Keratinocyte (primary cell): ENCODE data around the gene KRT7. TPM values are rescaled to one million over a fixed set of nuclear protein-coding genes. Genes with fewer than 3 reads are reported as not detected.

ENCODE experiments used
- DNase-seq: peaks from one replicate; pipeline ENCODE4 v3.0.0-alpha.2; 2011; ENCODE audit warnings: low read depth, missing footprints, low spot score
- FAIRE-seq: peaks from 2 replicates; lab custom pipeline; 2011; peaks lifted over from hg19 to GRCh38; lab: Jason Lieb, UNC
- H2AFZ ChIP-seq: 2 replicates; pipeline ENCODE4 v1.6.0; 2012; ENCODE audit warnings: low read length, control low read depth, inconsistent platforms; ENCODE audit not compliant: control insufficient read depth
- H3K27ac ChIP-seq: 2 replicates; pipeline ENCODE4 v1.5.1; 2011; ENCODE audit warnings: low read length; ENCODE audit not compliant: control insufficient read depth, insufficient read depth
- H3K27me3 ChIP-seq: 3 replicates; pipeline ENCODE4 v1.6.0; 2011; ENCODE audit warnings: low read length; ENCODE audit not compliant: control insufficient read depth, insufficient read depth; ENCODE audit errors: extremely low read depth
- H3K36me3 ChIP-seq, 2 experiments: 2 replicates in 1 of 2; 3 replicates in 1 of 2; pipeline ENCODE4 v1.5.1; 2011; ENCODE audit warnings: low read length in 2 of 2, mild to moderate bottlenecking in 1 of 2; ENCODE audit not compliant: control insufficient read depth in 2 of 2, insufficient read depth in 2 of 2; ENCODE audit errors: extremely low read depth in 1 of 2
- H3K4me1 ChIP-seq: 3 replicates; pipeline ENCODE4 v1.5.1; 2011; ENCODE audit warnings: low read length; ENCODE audit not compliant: control insufficient read depth, insufficient read depth; ENCODE audit errors: extremely low read depth
- H3K4me2 ChIP-seq: 3 replicates; pipeline ENCODE4 v1.6.0; 2011; ENCODE audit warnings: low read depth, low read length; ENCODE audit not compliant: control insufficient read depth, insufficient read depth; ENCODE audit errors: extremely low read depth
- H3K4me3 ChIP-seq, 3 experiments: fragments of 200-600 bp in 1 of 3; sonication (generic) in 1 of 3; 2 replicates in 2 of 3; 3 replicates in 1 of 3; pipeline ENCODE4 v1.5.1; 2011 to 2016; ENCODE audit warnings: low read length in 3 of 3, mild to moderate bottlenecking in 3 of 3, control low read depth in 2 of 3, inconsistent platforms in 1 of 3, low read depth in 1 of 3, mixed read lengths in 1 of 3, mixed run types in 1 of 3, moderate library complexity in 1 of 3; ENCODE audit not compliant: control insufficient read depth in 2 of 3, insufficient read depth in 2 of 3; ENCODE audit errors: extremely low read depth in 1 of 3
- H3K79me2 ChIP-seq: 2 replicates; pipeline ENCODE4 v1.6.0; 2012; ENCODE audit warnings: low read length; ENCODE audit not compliant: control insufficient read depth, insufficient read depth
- H3K9ac ChIP-seq: 3 replicates; pipeline ENCODE4 v1.6.0; 2011; ENCODE audit warnings: low read length; ENCODE audit not compliant: control insufficient read depth, insufficient read depth; ENCODE audit errors: extremely low read depth
- H3K9me1 ChIP-seq: 3 replicates; pipeline ENCODE4 v1.6.0; 2011; ENCODE audit warnings: low read length; ENCODE audit not compliant: control insufficient read depth, insufficient read depth; ENCODE audit errors: extremely low read depth
- H3K9me3 ChIP-seq: 2 replicates; pipeline ENCODE4 v1.5.1; 2012; ENCODE audit warnings: low read depth, low read length; ENCODE audit not compliant: control insufficient read depth
- H4K20me1 ChIP-seq: 3 replicates; pipeline ENCODE4 v1.6.0; 2011; ENCODE audit warnings: low read length; ENCODE audit not compliant: control insufficient read depth, insufficient read depth; ENCODE audit errors: extremely low read depth
- EZH2 ChIP-seq: IDR thresholded peaks from one replicate; pipeline ENCODE4 v1.6.1; 2012; ENCODE audit warnings: inconsistent platforms, mild to moderate bottlenecking, low read length, moderate library complexity
- dilution Hi-C: fragments of 300-500 bp; cut with MboI; formaldehyde crosslinking; loops from one replicate; pipeline ENCODE4 v1.7.0; 2020; ENCODE audit warnings: low sequenced_read_pairs; ENCODE audit not compliant: extremely low pct_ligation_motif_present
- polyA plus RNA-seq, 5 experiments: library from polyadenylated mRNA; depleted of rRNA in 3 of 5; stranded (reverse) in 3 of 5; stranded (forward) in 1 of 5; unstranded in 1 of 5; fragments of >200 nt; gene quantifications; 1 replicate in 1 of 5; 2 replicates in 3 of 5; 3 replicates in 1 of 5; pipeline versions ENCODE4 v1.2.1 to v1.2.3, GENCODE V29; 2011 to 2012; ENCODE audit warnings: missing spikeins in 2 of 5, low read depth in 1 of 5, low replicate concordance in 1 of 5
- TF ChIP-seq, protein P1 (sequence below), 3 experiments: IDR thresholded peaks in 1 of 3; conservative IDR thresholded peaks in 1 of 3; optimal IDR thresholded peaks in 1 of 3; 2 replicates in 2 of 3; 3 replicates in 1 of 3; pipeline versions ENCODE3 to v1.5.1; 2011; ENCODE audit warnings: low read length in 3 of 3, mild to moderate bottlenecking in 3 of 3, moderate library complexity in 2 of 3, control low read depth in 1 of 3, inconsistent platforms in 1 of 3; ENCODE audit not compliant: insufficient read depth in 2 of 3; ENCODE audit errors: extremely low read depth in 1 of 3

Gene KRT7
- polyA plus RNA-seq, 1 donor (not counting 4 experiments of a cell fraction or from before 2014, with no cell fraction given): 112 TPM

DNA sequence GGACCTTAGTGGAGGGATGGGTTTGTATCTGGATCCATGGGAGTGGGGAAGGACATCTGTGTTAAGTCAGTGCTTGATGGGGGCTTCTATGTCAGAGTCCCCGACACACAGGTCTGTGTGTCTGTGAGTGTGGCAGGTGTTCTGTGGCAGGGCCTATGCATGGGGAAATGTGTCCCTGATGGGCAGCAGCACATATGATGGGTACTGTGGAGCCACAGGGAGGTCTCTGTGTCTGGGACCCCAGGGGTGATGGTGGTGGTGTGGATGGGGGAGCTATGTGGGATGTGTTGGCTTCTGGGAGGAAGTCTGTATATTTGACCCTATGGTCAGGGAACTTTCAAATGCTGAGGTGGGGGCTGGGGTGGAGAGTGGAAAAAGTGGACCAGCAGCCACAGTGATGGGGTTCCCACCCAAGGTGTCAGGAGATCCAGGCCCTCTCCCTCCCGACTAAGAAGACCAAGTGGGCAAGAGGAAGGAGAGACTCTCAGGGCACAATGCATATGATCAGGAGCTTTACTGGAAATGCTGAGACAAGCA, 16.5 kb downstream of the KRT7 start:
- H3K9me3 ChIP-seq: no peaks in the 10 kb centered on the region
- H3K4me1 ChIP-seq: peaks cover 5% of the 10 kb centered on the region
- no peak overlapping the region for H2AFZ ChIP-seq
- DNase-seq (no peak), FAIRE-seq (no peak)
- no peak overlapping the region for H3K27ac ChIP-seq
- dilution Hi-C loops: no loop called here
- H3K9ac ChIP-seq: no peak overlapping the region
- no peaks in the 10 kb centered on the region for H3K79me2 ChIP-seq
- no peaks in the 10 kb centered on the region for H4K20me1 ChIP-seq
- no peak overlapping the region for H3K4me2 ChIP-seq
- H3K36me3 ChIP-seq: no peaks in the 10 kb centered on the region
- TF ChIP-seq, protein P1, sequence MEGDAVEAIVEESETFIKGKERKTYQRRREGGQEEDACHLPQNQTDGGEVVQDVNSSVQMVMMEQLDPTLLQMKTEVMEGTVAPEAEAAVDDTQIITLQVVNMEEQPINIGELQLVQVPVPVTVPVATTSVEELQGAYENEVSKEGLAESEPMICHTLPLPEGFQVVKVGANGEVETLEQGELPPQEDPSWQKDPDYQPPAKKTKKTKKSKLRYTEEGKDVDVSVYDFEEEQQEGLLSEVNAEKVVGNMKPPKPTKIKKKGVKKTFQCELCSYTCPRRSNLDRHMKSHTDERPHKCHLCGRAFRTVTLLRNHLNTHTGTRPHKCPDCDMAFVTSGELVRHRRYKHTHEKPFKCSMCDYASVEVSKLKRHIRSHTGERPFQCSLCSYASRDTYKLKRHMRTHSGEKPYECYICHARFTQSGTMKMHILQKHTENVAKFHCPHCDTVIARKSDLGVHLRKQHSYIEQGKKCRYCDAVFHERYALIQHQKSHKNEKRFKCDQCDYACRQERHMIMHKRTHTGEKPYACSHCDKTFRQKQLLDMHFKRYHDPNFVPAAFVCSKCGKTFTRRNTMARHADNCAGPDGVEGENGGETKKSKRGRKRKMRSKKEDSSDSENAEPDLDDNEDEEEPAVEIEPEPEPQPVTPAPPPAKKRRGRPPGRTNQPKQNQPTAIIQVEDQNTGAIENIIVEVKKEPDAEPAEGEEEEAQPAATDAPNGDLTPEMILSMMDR (optimal IDR thresholded peaks at IDR 0.05 in 1 of 3, IDR thresholded peaks at IDR 0.05 in 1 of 3, conservative IDR thresholded peaks at IDR 0.05 in 1 of 3; ENCODE audit: extremely low read depth in 1 of 3, insufficient read depth in 2 of 3, low read length in 3 of 3): no peak
- TF ChIP-seq EZH2: no peak
- H3K27me3 ChIP-seq: no peaks in the 10 kb centered on the region
- no peaks in the 10 kb centered on the region for H3K9me1 ChIP-seq
- H3K4me3 ChIP-seq: no peak overlapping the region

- H3K36me3 ChIP-seq: no peaks in the 10 kb centered on the region
- dilution Hi-C loops: no loop called here
- H3K27ac ChIP-seq: no peak overlapping the region
- no peaks in the 10 kb centered on the region for H3K4me1 ChIP-seq
- no peaks in the 10 kb centered on the region for H3K9me1 ChIP-seq
- FAIRE-seq: no peak
- H3K4me2 ChIP-seq: no peak overlapping the region
- H3K27me3 ChIP-seq: no peaks in the 10 kb centered on the region
- no peak for DNase-seq
- no peak overlapping the region for H2AFZ ChIP-seq
- H3K9me3 ChIP-seq: no peaks in the 10 kb centered on the region
- H3K4me3 ChIP-seq: no peak overlapping the region
- H3K79me2 ChIP-seq: no peaks in the 10 kb centered on the region
- TF ChIP-seq, protein P1 (optimal IDR thresholded peaks at IDR 0.05 in 1 of 3, IDR thresholded peaks at IDR 0.05 in 1 of 3, conservative IDR thresholded peaks at IDR 0.05 in 1 of 3; ENCODE audit: extremely low read depth in 1 of 3, insufficient read depth in 2 of 3, low read length in 3 of 3): no peak
- no peak for TF ChIP-seq EZH2
- H4K20me1 ChIP-seq: no peaks in the 10 kb centered on the region
- no peak overlapping the region for H3K9ac ChIP-seq
Observed at GRCh38 chr12:52250048-52250990, 17.3 kb downstream of the KRT7 start.
